ENCODE measurements around the gene ARAP2.

Gene ARAP2

DNA sequence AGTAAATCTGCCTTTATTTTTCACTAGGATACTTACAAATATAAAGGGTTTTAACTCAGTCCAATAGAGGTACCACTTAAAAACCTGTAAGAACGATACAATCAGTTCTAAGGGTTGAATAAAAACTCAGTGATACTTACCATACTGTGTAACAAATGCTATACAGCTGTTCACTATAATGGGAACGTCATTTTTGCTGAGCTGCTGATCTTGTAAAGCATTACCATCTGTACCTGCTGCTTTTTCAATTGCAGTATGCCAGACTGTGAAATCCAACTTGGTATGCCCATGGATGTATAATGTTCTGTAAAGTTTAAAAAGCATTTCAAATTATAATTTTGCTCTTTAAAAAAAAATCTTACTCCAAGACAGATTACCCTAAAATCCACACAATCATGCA is 111.2 kb downstream of the ARAP2 start:
- no peak overlapping the region for H3K4me3 ChIP-seq (ENCODE audit: low read length)
- TF ChIP-seq, protein P1, sequence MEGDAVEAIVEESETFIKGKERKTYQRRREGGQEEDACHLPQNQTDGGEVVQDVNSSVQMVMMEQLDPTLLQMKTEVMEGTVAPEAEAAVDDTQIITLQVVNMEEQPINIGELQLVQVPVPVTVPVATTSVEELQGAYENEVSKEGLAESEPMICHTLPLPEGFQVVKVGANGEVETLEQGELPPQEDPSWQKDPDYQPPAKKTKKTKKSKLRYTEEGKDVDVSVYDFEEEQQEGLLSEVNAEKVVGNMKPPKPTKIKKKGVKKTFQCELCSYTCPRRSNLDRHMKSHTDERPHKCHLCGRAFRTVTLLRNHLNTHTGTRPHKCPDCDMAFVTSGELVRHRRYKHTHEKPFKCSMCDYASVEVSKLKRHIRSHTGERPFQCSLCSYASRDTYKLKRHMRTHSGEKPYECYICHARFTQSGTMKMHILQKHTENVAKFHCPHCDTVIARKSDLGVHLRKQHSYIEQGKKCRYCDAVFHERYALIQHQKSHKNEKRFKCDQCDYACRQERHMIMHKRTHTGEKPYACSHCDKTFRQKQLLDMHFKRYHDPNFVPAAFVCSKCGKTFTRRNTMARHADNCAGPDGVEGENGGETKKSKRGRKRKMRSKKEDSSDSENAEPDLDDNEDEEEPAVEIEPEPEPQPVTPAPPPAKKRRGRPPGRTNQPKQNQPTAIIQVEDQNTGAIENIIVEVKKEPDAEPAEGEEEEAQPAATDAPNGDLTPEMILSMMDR (conservative IDR thresholded peaks at IDR 0.05; ENCODE audit: low read length), result no peak
- DNase-seq (ENCODE audit: low read depth), result no peak

DNA sequence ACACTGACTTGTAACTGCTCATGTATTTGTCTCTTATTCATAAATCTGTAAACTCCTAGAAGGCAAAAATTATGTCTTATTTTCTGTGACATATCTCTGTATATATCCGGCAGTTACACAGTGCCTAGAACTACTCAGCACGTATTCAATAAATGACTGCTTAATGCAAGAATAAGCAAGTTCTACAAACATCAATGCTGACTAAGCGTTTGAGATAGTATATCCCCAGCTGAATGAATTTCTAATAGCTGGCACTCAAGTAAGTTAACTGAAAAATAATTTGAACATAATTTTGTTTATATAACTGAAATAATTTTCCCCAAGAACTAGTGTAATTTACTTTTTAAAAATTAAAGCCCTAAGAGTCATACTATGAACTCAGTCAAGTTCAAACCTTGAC is 113.7 kb downstream of the ARAP2 start:
- H3K4me3 ChIP-seq (ENCODE audit: low read length), result no peak overlapping the region
- TF ChIP-seq, protein P1 (conservative IDR thresholded peaks at IDR 0.05; ENCODE audit: low read length), result no peak
- no peak for DNase-seq (ENCODE audit: low read depth)

DNA sequence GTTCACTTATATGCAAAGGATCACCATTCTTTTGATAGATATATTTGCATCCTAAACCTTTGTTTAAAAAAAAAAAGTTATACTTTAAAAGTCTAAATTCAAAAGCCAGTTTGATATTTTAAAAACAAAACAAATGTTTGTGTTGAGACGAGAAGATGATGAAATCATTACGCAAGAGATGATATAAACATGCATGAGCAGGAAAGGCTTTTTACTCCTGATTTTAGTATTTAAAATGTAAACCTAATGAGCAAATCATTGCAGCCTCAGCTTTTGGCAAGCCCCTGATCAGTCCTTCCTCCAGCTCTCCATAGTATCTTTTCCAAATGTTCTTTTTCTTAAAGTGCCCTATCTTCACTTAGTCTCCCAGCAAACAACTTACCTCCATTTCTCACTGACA is 115.6 kb downstream of the ARAP2 start:
- TF ChIP-seq, protein P1 (conservative IDR thresholded peaks at IDR 0.05; ENCODE audit: low read length), result no peak
- no peak for DNase-seq (ENCODE audit: low read depth)
- H3K4me3 ChIP-seq (ENCODE audit: low read length), result no peak overlapping the region

DNA sequence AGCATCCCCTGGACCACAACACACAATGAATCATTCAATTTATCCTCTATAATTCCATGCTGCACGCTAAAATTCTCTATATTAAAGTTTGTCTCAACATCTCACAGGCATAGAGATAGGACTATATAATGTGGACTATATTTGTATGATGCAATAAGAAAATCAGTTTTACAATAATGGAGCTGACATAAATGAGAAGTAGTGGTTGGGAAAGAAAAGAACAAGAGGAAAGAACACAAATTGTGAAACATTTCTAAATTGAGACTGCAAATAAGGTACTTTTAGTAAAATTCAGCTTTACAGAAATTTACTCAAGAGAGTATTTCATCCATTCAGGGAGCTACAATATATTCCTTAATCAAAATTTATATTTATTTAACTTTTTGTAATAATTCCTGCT is 120.4 kb downstream of the ARAP2 start:
- no peak for DNase-seq (ENCODE audit: low read depth)
- TF ChIP-seq, protein P1 (conservative IDR thresholded peaks at IDR 0.05; ENCODE audit: low read length), result no peak
- H3K4me3 ChIP-seq (ENCODE audit: low read length), result no peak overlapping the region

DNA sequence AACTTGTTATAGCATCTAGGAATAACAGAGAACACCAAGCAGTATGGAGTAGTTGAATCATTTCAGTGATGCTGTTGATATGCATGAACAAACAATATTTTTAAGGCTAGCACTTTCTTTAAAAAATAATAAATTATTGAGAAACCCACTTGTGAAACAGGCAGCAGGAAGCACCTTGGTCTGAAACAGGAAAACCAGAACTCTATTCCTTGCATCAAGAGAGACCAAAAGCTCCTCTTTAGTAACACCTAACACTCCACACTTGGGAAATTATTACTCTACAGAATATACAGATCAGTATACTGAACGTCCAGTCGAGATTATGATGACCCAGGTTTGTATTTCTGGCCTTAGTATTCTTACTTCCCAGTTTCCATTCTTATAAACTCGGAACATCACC is 129.0 kb downstream of the ARAP2 start:
- DNase-seq (ENCODE audit: low read depth), result no peak
- TF ChIP-seq, protein P1 (conservative IDR thresholded peaks at IDR 0.05; ENCODE audit: low read length), result no peak
- no peak overlapping the region for H3K4me3 ChIP-seq (ENCODE audit: low read length)

DNA sequence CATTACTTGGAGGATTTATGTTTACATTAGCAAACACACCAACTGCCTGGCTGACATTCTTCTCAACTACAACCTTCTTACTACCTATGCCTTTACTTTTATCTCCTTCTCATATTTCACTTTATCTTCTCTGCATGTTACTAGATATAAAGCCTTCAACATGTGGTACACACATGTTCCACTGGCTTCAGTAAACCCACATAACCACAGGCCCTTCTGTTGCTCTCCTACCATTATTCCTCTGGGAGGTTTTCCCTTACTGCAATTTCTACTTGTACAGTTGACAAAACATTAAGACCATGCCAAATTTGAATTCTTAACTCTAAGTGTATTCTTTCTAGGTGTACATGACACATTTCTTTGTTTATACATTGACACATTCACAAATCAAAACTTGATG is 133.1 kb downstream of the ARAP2 start:
- TF ChIP-seq, protein P1 (conservative IDR thresholded peaks at IDR 0.05; ENCODE audit: low read length), result no peak
- DNase-seq (ENCODE audit: low read depth), result no peak
- no peak overlapping the region for H3K4me3 ChIP-seq (ENCODE audit: low read length)

DNA sequence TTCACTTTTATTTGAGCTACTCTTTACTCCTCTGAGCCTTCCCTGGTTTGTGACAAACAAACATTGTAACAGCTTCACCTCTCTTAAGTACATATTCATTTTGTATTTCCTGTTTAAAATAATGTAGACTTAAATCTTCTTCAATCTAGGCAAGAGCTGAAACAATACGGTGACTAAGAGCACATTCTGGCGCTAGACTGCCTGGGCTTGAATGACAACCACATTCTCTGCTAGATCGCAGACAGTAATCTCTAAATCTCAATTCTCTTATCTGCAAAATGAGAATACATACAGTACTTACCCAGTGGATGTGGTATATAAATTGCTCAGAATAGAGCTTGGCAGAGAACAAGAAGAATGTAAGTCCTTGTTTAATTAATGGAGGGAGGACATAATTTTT is 144.8 kb downstream of the ARAP2 start:
- TF ChIP-seq, protein P1 (conservative IDR thresholded peaks at IDR 0.05; ENCODE audit: low read length), result no peak
- DNase-seq (ENCODE audit: low read depth), result no peak
- no peak overlapping the region for H3K4me3 ChIP-seq (ENCODE audit: low read length)

Measured in AG10803 (cell line).